Skeletal muscle tissue (tissue), 4 donors: Measurements from ENCODE around the gene SPHK2. TPM values are rescaled to one million over a fixed set of nuclear protein-coding genes. Genes with fewer than 3 reads are reported as not detected.
"Not testable (repeated sequence)": the region's sequence is repeated elsewhere in the genome, so short reads cannot be mapped to it uniquely, and the experiment has no call there.

Experiments used
- H3K27ac ChIP-seq: one replicate; pipeline ENCODE4 v1.7.0; 2013; ENCODE audit warnings: mild to moderate bottlenecking, low read depth, low read length, inconsistent platforms
- H3K27me3 ChIP-seq, 3 donors: one replicate each; pipeline ENCODE4 v1.7.0; 2013; ENCODE audit warnings: low read length in 3 of 3; ENCODE audit not compliant: control insufficient read depth in 3 of 3, insufficient read depth in 3 of 3
- H3K36me3 ChIP-seq, 3 donors: one replicate each; pipeline ENCODE4 v1.7.0; 2013; ENCODE audit warnings: low read length in 3 of 3; ENCODE audit not compliant: control insufficient read depth in 3 of 3, insufficient read depth in 3 of 3
- H3K4me1 ChIP-seq, 3 donors: one replicate each; pipeline ENCODE4 v1.7.0; 2013; ENCODE audit warnings: low read length in 3 of 3, mild to moderate bottlenecking in 3 of 3; ENCODE audit not compliant: control insufficient read depth in 3 of 3, insufficient read depth in 3 of 3
- H3K4me3 ChIP-seq, 3 donors: one replicate each; pipeline ENCODE4 v1.7.0; 2013; ENCODE audit warnings: low read length in 3 of 3
- H3K9ac ChIP-seq, 3 donors: one replicate each; pipeline ENCODE4 v1.7.0; 2013; ENCODE audit warnings: low read length in 3 of 3, mild to moderate bottlenecking in 3 of 3, moderate library complexity in 2 of 3, low read depth in 1 of 3
- H3K9me3 ChIP-seq, 3 donors: one replicate each; pipeline ENCODE4 v1.7.0; 2013; ENCODE audit warnings: low read length in 3 of 3; ENCODE audit not compliant: control insufficient read depth in 3 of 3
- total RNA-seq: library from RNA; depleted of rRNA; stranded (reverse); fragments of >200 nt; gene quantifications from one replicate; pipeline ENCODE4 v1.2.3, GENCODE V29; 2014
- donor health status: Osteomylitis.

Gene SPHK2
- total RNA-seq, 1 donor from 2014 or later = 2.1 TPM

DNA sequence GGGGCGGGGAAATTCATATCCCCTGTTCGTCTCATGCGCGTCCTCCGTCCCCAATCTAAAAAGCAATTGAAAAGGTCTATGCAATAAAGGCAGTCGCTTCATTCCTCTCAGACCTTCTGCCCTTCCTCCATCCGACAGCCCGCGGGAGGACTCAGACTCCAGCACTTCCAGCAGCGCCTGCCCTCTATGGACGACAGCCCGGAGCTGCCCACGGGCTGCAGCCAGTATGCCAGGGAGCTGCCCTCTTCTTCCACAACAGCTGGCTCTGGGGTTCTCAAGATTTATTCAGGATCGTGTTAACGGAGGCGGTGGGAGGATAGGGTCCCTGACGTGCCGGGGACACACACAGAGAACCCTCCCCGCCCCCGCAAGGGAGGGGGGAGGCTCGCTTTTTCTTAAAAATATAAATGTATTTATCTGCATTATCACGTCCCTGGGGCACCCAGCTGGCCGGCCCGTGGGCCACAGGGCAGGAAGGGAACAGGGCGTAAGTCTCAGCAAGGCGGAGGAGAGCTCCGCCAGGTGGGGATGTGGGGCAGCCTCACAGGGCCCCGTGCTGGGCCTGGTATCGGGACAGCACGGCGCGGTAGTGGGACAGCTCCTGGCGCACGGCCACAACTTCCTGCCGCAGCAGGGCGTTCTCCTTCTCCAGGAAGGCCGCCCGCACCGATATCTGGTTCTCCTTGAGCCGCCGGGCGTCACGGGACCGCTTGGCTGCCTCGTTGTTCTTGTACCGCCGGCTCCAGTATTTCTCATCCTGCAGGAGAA, 11.2 kb downstream of the SPHK2 start:
- H3K4me1 ChIP-seq = peaks cover 50 to 60% (median 52%) of the 10 kb centered on the region in 3 donors
- peak overlapping the region in 1 of 3 donors; percentile 22 for H3K4me3 ChIP-seq
- H3K36me3 ChIP-seq = peaks cover 14 to 28% (median 25%) of the 10 kb centered on the region in 3 donors
- peak overlapping the region in 2 of 3 donors; percentile 29 to 62 for H3K9ac ChIP-seq
- H3K9me3 ChIP-seq = no peaks in the 10 kb centered on the region
- peak overlapping the region; percentile 44 for H3K27ac ChIP-seq
- no peaks in the 10 kb centered on the region for H3K27me3 ChIP-seq

DNA sequence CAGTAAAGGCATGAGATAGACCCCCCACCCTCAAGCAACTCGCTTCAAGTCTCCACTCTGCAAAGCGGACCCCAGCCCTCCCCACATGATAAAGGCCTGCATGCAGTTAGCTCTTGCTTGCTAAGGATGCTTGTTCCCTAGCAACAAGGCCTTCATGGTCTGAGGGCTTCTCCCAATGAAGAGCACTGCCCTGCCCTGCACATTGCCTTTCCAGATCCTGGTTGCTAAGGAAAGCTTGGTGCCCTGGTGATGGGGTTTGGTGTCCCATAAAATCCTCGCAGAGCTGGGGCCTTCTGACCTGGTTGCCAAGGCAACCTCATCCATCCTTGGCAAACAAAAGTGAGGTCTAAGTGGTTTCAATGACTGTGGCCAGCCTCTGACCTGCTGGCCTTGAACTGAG, 11.9 kb downstream of the SPHK2 start:
- Histone ChIP-seq H3K4me3 (peak overlapping the region in 1 of 3 donors; percentile 22), H3K27me3 (no peaks in the 10 kb centered on the region), H3K9me3 (no peaks in the 10 kb centered on the region), H3K4me1 (peaks cover 50 to 55% (median 51%) of the 10 kb centered on the region in 3 donors), H3K9ac (peak overlapping the region in 1 of 3 donors; percentile 62), H3K36me3 (peaks cover 14 to 28% (median 25%) of the 10 kb centered on the region in 3 donors), H3K27ac (no peak overlapping the region)

DNA sequence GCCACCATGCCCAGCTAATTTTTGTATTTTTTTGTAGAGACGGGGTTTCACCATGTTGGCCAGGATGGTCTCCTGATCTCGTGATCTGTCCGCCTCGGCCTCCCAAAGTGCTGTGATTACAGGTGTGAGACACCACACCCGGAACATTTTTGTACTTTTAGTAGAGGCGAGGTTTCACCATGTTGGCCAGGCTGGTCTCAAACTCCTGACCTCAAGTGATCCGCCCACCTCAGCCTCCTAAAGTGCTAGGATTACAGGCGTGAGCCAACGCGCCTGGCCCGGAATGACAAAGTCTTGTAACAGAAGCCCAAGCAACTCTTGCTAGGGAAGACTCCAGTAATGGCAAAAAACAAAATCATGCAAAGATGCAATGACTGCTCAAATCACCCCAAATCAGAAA, 13.0 kb downstream of the SPHK2 start:
- peaks cover 14 to 29% (median 25%) of the 10 kb centered on the region in 3 donors for H3K36me3 ChIP-seq
- H3K4me3 ChIP-seq = peak overlapping the region in 1 of 3 donors; percentile 65
- H3K4me1 ChIP-seq = peaks cover 50 to 55% (median 54%) of the 10 kb centered on the region in 3 donors
- peak overlapping the region in 2 of 3 donors; percentile 63 to 82 for H3K9ac ChIP-seq
- not testable (repeated sequence) for H3K27me3 ChIP-seq, H3K9me3 ChIP-seq, H3K27ac ChIP-seq

DNA sequence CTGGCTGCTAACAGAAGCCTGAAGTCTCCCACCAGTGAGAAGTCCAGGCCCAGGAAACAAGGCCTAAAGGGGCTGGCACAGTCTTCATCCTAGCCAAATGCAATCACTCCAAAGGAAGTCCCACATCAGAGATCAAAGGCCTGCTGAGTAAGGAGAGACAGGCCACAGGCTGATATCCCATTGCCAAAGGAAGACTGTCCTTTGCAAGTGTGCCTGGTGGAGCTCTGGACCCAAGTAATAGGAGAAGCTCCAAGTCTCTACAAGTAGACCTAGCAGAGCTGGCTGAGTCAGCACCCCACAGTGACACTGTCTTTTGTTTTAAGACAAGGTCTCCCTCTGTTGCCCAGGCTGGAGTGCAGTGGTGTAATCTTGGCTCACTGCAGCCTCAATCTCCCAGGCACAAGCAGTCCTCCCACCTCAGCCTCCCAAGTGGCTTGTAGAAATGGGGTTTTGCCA, 13.4 kb downstream of the SPHK2 start:
- H3K27me3 ChIP-seq = no peaks in the 10 kb centered on the region
- peak overlapping the region in 2 of 3 donors; percentile 15 to 65 for H3K4me3 ChIP-seq
- H3K27ac ChIP-seq = peak overlapping the region; percentile 100
- peaks cover 50 to 55% (median 54%) of the 10 kb centered on the region in 3 donors for H3K4me1 ChIP-seq
- H3K36me3 ChIP-seq = peaks cover 14 to 29% (median 25%) of the 10 kb centered on the region in 3 donors
- H3K9me3 ChIP-seq = no peaks in the 10 kb centered on the region
- peak overlapping the region in 2 of 3 donors; percentile 63 to 82 for H3K9ac ChIP-seq

DNA sequence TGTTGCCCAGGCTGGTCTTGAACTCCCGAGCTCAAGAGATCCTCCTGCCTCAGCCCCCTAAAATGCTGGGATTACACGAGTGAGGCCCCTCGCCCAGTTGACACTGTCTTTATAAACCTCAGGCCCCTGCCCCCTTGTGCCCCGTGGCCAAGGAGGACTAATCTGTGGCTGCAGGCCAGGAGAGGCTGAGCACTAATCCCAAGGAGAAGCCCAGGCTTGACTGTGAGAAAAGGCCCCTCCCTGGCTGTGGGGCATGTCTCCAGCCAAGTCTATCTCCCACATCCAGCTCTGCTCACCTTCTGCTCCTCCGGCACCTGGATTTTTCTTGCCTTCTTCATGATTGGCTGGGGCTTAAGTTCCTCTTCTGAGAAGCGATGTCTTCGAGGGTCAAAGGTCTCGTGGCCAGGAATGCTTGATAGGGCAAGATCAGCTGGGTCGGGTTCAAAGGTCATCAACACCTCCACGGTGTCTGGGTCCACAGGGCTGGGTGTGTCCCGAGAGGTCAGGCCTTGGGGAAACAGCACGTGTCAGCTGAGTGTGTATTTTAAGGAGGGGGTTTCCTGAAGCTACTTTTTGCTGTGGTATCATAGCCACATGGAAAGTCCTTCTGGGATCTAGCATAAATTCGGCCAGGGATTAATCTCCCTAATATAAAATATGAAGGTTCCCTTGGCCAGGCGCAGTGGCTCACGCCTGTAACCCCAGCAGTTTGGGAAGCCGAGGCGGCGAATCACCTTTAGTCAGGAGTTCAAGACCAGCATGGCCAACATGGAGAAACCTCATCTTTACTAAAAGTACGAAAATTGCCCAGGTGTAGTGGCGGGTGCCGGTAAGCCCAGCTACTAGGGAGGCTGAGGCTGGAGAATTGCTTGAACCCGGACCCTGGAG, 14.1 kb downstream of the SPHK2 start:
- Histone ChIP-seq H3K27me3 (no peaks in the 10 kb centered on the region), H3K9me3 (no peaks in the 10 kb centered on the region), H3K4me1 (peaks cover 52 to 59% (median 56%) of the 10 kb centered on the region in 3 donors), H3K27ac (peak overlapping the region; percentile 100), H3K4me3 (peak overlapping the region; percentile 55 to 85 (median 65)), H3K36me3 (peaks cover 14 to 29% (median 25%) of the 10 kb centered on the region in 3 donors), H3K9ac (peak overlapping the region; percentile 42 to 82 (median 82))

DNA sequence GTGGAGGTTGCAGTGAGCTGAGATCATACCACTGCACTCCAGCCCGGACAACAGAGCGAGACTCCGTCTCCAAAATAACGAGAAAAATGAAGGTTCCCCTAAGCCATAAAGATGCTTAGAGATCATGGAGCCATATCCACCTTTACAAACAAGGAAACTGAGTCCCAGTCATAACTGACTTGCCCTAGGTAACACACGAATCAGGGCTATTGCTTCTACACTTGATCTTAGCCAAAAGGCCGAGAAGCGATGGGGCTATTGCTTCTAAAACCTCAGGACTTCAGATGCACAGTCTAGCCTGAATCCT, 14.7 kb downstream of the SPHK2 start:
- Histone ChIP-seq H3K27ac (peak overlapping the region; percentile 100), H3K4me1 (peaks cover 56 to 65% (median 62%) of the 10 kb centered on the region in 3 donors), H3K9me3 (no peaks in the 10 kb centered on the region), H3K36me3 (peaks cover 14 to 29% (median 25%) of the 10 kb centered on the region in 3 donors), H3K9ac (peak overlapping the region; percentile 42 to 82 (median 82)), H3K4me3 (peak overlapping the region; percentile 55 to 85 (median 65)), H3K27me3 (no peaks in the 10 kb centered on the region)

DNA sequence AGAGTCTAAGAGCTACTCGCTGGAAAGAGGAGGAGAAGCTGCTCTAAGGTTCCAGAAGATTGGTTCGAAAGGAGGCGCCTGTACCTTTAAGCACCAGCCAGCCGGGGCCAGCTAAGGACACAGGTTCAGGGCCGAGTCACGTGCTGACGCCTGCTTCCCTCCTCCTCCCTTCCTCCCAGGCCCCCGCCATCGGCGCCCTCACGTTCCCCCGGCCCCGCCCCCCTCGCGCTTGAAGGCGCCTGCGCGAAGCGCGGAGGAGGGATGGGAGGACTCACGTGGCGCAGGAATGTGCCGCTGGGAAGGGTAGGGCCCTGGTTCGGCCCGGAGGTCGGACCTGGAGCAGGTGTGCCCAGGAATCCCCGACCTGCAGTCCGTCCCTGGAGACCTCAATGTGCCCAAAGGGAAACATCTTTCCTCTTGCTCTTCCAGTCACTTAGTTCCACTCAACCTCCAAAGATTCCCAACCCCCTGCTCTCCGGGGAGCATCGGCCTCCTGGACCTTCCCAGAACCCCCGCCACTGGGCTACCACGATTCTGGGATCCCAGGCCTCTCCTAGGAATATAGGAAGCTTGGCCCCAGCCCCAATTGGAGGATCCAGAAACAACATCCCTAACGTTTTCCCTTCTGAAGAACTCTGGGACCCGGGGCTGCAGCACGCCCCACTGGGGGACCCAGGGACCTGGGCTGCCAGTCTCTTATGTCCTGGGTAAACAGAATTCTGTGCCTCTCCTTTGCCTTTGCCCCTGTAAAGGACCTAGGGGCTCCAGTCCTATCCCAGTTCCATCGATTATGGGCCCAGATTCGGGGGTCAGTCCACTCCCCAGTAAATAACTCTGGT, 15.3 kb downstream of the SPHK2 start:
- Histone ChIP-seq H3K27ac (peak overlapping the region; percentile 100), H3K4me1 (peaks cover 54 to 64% (median 63%) of the 10 kb centered on the region in 3 donors), H3K9me3 (no peaks in the 10 kb centered on the region), H3K36me3 (peaks cover 11 to 25% (median 25%) of the 10 kb centered on the region in 3 donors), H3K27me3 (no peaks in the 10 kb centered on the region), H3K9ac (peak overlapping the region; percentile 71 to 92 (median 82)), H3K4me3 (peak overlapping the region; percentile 55 to 85 (median 80))

DNA sequence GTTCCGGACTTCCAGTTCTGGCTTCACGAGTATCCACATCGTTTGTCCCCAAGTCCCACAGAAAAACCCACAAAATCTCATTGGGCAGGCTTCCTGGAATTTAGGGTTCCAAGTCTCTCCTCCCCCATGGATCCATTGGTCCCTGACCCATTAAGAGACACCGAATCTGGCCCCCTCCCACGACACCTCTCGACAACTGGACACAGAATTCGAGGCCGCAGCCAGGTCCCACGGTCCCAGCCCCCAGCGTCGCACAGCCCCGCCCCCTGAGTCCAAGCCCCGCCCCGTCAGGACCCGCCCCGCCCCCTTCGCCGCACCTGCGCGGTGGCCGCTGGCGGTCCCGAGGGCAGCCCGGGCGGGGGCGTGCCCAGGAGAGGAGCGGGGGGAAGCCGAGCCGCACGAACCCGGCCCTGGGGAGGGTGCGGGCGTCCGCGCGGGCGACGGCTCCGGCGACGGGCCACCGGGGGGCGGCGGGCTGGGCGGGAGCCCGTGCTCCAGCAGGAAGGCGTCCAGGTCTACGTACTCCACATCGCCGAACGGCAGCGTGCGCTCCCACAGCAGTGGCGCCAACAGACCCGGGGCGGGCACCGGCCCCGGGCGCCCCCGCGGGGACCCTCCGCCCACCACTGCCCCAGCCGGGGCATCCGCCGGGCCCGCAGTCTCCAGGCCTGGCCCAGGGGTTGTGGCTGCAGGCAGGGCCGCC, 16.1 kb downstream of the SPHK2 start:
- Histone ChIP-seq H3K9me3 (no peaks in the 10 kb centered on the region), H3K36me3 (peaks cover 11 to 23% (median 23%) of the 10 kb centered on the region in 3 donors), H3K4me3 (peak overlapping the region; percentile 90 to 97 (median 93)), H3K27ac (peak overlapping the region; percentile 100), H3K9ac (peak overlapping the region; percentile 84 to 99 (median 94)), H3K27me3 (no peaks in the 10 kb centered on the region), H3K4me1 (peaks cover 47 to 57% (median 56%) of the 10 kb centered on the region in 3 donors)
